HG03558 (cell line): ENCODE data around the gene TBC1D26.
"Not testable (repeated sequence)": the region's sequence is repeated elsewhere in the genome, so short reads cannot be mapped to it uniquely, and the experiment has no call there.

ENCODE experiments used
- ATAC-seq: cut with Tn5 transposase; IDR thresholded peaks from one replicate; pipeline ENCODE4 v1.9.1; 2021; ENCODE audit warnings: moderate number of reproducible peaks; ENCODE audit not compliant: unreplicated experiment; ENCODE audit errors: extremely low read depth

Gene TBC1D26

DNA sequence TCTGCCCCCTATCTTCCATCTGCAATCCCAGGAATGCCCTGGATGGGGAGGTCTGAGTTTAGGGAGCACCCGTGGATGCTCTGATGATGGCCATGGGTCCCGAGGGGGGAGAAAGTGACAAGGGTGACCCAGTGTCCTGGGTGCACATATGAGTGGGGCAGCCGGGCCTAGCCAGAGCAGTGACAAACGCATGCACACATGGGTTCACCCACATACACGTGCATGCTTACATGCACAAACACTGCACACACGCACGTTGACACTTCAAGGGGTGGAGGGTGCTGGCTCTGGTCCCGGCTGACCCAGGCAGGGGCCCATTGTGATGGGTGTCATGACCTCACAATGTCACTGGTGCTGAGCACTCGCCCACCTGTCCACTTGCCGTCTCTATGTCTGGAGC, at the start of gene TBC1D26:
TBC1D26 (plus strand) TSS at position 384 of the 400 bp plus-strand sequence. CDS start 3,066 bp downstream, outside the sequence.
- ATAC-seq = not testable (repeated sequence)

DNA sequence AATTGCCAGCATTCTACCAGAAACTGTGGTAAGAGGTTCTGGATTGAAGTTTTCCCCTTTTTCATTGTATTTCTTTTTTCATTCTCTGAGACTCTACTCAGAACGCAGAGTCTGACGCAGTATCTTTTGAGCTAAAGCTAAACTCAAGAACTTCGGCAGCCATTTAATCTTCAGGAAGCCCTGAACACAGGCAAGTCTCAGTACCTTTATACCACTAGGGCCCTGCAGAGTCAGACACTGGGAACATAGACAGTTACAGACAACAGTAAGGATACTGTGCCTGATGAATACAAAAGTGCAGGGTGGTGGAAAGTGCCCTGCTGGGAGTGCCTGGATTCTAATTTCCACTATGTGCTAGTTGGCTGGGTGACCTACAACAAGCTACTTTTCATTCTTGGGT, 48.9 kb upstream of the TBC1D26 start:
- not testable (repeated sequence) for ATAC-seq

DNA sequence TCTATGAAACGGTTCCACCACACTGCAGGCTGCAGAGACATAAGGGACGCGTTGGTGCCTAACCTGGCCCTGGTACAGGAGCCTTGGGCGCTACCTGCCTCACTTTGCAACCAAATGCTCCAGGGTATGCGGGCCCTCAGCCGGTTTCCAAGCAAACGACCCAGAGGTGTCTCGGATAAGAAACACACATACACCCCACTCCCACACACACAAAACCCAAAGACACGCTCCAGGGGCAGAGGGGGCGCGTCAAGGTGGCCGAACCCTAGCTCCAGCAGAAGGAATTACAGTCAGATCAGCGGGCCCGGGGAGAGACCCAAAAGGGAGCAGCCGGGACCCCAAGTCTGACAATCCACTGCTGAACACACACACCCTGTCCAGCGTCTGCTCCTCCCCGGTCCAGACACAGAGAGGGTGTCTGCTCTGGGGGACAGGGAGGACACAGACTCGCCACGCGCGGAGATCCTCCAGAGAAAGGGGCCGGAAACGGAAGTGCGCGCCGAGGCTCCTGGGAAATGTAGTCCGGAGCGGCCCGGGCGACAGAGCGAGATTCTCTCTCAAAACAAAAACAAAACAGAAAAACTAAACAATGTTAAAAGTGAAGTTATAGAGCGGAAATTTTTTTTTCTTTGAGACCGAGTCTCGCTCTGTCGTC, 48.1 kb upstream of the TBC1D26 start, which contains the start of gene TRIM16:
TRIM16 (minus strand) TSS at position 488 of the 655 bp plus-strand sequence. CDS start 32,702 bp downstream, outside the sequence.
- peak; percentile 82 for ATAC-seq

DNA sequence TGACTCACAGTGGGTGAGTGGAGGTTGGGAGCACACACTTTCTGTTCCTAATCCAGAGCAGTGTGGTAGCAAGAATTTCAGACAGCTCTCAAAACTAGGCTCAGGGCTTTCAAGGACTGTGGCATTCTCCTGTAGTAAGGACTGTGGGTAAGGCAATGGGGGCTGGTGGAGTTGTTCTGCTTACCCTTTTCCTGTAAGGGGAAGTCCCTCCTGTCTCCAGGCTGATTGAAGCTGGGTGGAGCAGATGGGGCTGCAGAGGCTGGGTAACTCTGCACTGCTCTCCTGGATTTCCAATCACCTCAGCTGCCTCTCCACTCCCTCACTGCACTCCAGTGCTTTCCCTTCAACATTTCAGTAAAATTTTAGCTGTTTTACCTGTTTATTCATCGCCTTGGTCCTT, 44.6 kb upstream of the TBC1D26 start:
- ATAC-seq = not testable (repeated sequence)

DNA sequence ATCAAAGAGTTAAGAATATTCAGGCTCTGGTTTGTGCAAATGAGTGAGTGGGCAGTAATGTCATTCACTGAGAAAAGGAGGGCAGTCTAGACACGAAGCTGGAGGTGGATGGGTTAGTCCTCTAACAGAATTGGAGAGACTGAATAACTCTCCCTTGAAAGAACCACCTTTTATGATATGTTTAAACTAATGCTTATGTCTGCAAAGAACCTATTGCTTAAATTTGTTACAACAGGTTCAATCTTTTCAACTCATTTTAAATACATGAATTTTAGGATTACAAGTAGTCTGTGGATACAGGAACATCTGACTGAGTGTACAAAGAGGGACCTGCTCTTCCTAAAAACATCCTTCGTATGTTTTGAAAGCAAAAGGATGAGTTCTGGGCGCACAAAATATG, 33.1 kb upstream of the TBC1D26 start:
- ATAC-seq = not testable (repeated sequence)

DNA sequence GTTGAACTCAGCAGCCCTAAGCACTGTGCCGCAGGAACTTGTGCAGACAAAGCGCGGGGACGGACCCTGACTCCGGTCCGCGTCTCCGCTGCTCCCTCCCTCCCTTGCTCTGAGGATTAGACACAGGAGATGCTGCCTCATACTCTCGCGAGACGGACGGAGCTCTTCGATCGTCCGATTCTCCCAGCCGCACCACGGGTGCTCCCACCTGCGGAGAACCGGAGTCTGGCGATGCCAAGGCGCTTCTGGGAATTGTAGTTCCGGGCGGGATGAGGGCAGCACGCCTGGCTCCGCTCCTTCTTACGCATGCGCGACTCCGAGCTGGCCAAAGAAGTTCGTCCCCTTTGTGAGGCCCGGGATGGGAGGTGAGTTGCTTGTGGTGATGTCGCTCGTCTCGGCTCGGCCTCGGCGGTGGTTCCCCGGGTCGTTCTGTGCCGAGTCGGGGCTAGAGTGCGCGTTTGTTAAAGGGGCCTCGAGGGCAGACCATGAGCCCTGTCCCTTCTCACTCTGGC, 32.6 kb upstream of the TBC1D26 start, which contains the start of gene ZNF286A:
ZNF286A (plus strand) TSS at position 340 of the 512 bp plus-strand sequence. CDS start 578 bp downstream, outside the sequence.
- peak; percentile 97 for ATAC-seq

DNA sequence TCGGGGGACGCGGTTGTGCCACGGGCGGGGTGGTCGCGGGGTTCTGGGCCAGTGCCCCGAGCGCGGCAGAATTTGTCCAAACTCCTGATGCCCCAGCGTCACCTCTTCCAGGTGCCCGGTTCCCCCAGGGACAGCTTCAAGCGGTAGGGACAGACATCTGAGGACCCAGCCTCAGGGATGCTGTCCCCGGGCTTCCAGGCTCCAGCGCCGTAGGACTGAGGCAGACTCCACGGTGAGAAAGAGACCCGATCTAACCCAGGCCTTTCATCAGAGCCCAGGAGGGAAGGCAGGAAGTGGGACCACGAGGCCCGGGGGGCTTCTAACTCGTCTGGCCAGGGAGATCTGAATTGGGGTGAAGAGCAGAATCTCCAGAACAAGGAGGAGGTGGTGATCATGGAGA, 32.1 kb upstream of the TBC1D26 start:
- ATAC-seq = not testable (repeated sequence)

DNA sequence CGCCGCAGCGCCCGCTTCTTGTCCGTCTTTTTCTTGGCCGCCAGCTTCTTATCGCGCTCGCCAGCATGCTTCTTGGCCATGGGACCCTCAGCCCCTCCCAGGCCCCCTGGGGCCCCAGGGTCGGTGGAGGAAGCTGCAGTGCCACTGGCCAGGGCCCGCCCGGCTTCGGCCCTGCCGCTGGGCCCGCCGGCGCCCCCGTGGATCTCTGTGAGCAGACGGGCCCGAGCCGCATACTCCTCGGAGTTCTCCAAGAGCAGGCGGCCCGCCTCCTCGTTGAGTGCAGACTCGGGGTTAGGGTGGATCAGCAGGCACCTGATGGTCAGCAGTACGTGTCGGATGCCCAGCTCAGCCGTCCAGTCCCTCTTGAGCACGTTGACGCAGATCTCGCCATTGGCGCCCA, 27.8 kb upstream of the TBC1D26 start:
- not testable (repeated sequence) for ATAC-seq

DNA sequence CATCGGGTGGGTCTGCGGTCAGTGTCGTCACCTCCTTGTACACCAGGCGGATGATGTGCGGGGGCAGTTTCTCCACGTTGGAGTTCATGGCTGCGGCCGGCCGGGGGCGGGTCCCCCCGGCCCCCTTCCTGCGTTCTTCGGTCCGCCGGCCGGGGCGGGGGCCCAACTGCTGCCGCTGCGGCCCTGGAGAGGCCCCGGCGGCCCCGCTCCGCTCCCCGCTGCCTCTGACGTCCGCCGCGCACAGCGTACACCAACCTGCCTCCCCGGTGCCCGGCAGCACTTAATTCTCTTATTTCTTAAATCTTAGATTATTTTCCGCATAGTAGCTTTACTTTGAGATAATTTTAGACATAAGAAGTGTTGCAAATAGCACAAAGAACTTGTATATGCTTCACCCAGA, 27.3 kb upstream of the TBC1D26 start:
- not testable (repeated sequence) for ATAC-seq

DNA sequence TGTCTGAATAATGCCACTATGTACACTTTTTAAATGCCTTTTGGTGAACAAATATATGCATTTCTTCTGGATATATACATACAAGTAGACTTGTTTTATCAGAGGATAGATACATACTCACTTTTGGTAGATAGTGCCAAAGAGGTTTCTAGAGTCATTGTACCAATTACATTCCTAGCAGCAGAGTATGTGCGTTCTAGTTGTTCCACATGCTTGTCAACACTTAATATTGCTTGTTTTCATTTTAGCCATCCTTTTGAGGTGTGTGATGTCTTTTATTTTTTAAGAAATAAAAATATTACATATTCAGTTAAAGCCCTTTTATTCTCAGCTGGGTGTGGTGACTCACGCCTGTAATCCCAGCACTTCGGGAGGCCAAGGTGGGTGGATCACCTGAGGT, 23.2 kb upstream of the TBC1D26 start:
- ATAC-seq = not testable (repeated sequence)

DNA sequence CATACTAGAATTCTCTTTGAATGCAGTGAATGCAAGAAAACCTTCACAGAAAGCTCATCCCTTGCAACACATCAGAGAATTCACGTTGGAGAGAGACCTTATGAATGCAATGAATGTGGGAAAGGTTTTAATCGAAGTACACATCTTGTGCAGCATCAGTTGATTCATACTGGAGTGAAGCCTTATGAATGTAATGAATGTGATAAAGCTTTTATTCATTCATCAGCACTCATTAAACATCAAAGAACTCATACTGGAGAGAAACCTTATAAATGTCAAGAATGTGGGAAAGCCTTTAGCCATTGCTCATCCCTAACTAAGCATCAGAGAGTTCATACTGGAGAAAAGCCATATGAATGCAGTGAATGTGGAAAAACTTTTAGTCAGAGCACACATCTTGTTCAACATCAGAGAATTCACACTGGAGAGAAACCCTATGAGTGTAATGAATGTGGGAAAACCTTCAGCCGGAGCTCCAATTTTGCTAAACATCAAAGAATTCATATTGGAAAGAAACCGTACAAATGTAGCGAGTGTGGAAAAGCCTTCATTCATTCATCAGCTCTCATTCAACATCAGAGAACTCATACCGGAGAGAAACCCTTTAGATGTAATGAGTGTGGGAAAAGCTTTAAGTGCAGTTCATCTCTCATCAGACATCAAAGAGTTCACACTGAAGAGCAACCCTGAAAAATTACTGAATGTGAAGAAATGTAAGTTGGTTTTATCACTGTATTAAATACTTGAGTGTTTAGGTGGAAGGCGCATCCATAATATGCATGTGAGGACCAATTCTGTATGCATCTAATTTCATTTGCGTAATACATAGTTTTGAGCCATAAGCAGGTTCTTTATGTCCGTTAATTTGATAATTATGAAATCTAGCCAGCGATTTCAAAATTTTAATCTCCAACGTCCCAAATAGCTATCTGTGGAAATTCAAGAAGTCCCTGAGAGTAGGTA, 15.2 kb upstream of the TBC1D26 start:
- not testable (repeated sequence) for ATAC-seq

DNA sequence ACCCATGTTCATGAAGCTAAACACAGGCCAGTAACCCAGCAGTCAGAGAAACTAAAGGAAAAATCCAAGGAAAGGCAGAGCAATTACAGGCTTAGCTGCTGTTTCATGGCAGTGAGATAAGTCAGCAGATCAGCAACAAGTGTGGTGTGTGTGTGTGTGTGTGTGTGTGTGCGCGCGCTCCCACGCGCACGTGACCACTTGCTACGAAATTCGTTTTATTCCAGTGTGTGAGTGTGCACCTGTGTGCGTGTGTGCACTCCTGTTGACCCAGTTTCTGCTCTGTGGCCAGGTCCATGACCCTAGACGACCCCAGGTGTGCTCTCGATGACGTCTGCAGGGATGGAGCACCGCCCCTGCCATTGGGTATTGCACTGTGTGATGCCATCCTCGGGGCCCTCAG, 1.5 kb upstream of the TBC1D26 start:
- not testable (repeated sequence) for ATAC-seq

DNA sequence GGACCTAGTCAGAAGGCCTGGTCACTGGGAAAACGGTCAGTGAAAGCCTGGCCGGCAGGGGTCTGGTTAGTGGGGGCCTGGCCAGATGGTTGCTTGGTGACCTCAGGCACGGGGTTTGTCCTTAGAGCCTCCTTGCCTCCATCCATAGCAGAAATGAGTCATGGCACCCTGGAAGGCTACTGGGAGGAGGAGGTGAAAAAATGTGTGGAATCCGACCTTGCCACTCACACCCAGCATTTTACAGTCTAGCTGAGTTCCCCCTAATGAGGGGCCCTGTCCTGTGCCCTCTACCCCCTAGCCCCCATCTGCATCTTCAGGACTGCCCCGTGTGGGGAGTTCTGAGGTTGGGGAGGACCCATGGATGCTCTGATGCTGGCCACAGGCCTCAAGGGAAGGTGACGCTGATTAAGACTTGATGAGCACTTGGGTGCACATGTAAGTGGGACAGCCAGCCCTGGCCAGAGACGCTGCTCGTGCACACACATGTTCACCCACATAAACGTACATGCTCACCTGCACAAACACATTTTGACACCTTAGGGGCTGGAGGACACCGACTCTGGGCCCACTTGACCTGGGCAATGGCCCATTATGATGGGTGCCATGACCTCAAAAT, 1.2 kb downstream of the TBC1D26 start:
- ATAC-seq = not testable (repeated sequence)

DNA sequence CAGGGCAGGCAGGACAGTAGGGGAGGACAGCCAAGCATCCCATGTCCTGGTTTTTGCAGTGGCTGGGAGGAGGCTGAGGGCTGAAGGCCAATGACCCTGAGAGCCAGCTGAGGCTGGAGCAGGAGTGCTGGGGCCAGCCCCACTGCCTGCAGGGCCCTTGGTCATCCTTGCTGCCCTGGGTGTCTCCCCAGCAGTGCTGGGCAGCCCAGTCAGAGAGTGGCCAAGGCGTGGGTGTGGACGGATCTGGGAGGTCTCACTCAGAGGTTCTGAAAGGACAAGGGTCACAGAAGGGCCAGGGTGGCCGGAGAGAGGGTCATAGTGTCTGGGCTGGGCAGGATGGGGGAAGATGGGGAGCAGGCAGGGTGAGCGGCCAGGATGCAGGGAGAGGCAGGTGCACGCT, 4.5 kb downstream of the TBC1D26 start:
- ATAC-seq = not testable (repeated sequence)

DNA sequence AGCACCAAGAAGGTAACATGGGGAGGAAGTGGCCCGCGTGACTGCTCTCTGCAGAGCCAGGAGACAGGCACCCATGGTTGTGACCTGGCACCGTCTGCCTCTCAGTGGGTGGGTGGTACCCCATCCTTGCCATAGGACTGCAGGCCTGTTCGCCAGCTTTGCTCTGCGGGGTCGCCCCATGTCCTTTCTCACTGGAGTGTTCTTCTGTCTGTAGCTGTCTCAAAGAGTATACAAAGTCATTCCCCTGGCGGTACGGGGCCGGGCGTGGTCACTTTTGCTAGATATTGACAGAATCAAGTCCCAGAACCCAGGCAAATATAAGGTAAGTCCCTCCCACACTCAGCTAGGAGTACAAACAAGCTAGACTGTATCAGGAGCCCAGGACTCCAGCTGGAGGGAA, 6.0 kb downstream of the TBC1D26 start:
- no peak for ATAC-seq

DNA sequence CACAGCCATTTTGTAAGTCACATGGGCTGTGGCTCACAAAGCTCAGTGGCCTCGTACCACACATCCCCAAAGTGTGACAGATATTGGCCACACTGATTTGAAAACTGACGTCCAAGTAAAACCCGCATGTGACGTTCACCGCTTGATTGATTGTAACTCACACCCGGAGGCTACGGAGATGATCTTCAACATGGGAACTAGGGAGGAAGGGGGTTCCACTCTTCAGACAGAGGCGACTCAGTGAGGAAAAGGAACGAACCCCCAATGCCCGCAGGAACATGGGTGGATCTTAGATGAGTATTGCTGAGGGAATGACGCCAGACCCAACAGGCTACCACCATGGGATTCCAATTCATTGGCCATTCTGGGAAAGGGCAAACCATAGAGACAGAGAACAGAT, 7.2 kb downstream of the TBC1D26 start:
- not testable (repeated sequence) for ATAC-seq

DNA sequence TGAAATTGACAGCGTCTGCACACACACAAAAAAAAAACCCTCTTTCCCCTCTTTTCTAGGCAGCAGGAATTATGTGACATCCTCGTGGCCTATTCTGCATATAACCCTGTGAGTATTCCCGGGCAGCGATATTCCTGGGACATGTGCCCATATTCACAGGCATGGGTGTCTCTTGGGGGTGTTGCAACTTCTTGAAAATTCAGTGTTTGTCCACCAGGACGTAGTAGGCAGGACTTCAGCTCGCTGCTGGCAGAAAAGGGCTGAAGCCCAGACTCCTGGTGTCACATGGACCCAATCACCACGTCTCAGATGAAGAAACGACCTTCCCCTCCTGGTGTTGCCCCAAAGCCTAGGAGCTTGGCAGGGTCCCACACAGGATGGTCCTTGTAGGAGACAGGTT, 8.0 kb downstream of the TBC1D26 start:
- not testable (repeated sequence) for ATAC-seq

DNA sequence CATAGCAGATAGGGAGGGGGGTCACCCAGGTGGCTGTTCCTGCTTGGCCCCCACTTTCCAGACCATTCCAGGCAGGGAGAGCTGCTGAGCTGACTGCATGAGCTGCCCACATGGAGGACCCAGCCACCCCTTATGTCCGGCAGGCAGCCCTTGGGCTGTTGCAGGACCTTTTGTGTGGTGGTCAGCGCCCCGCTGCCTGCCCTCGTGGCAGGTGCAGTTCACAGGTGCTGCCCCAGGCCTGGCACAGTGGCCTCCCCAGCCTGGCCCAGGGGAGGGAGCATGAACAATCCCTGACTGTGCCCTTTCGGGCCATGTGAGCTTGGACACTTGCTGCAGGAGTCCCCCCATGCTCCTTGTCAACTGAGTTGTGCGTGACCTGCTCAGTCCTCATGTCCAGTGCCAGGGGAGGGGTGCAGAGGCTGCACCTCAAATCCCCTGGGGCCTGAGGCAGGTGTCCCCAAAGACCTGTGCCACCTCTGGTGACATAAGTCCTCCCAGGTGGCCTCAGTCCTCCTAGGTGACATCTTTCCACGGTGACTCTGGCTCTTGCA, 8.6 kb downstream of the TBC1D26 start:
- no peak for ATAC-seq

DNA sequence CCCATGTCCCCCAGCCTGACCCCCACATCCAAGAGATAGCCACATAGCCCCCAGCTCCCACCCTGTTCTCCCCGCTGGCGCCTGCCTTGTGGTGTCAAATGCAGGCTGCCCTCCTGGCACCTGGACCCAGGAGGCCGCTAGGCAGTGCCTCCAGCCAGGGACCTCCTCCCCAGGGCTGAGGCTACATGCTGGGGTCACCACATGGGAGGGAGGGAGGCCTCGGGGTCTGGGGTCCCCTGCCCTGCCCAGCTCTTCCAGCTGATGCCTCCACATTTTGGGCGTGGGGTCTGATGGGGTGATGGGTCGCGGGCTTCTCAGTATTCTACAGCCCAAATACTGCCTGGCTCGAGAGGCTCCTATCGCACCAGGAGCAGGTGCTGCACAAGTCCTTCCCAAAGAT, 9.5 kb downstream of the TBC1D26 start:
- no peak for ATAC-seq
